AML-193 (cell line): ENCODE data around the gene BCAS3.

ENCODE experiments used
- DNase-seq, 2 experiments: peaks; one replicate each; lab custom pipeline; 2025; lab: John Stamatoyannopoulos, UW

BCAS3 gene

DNA sequence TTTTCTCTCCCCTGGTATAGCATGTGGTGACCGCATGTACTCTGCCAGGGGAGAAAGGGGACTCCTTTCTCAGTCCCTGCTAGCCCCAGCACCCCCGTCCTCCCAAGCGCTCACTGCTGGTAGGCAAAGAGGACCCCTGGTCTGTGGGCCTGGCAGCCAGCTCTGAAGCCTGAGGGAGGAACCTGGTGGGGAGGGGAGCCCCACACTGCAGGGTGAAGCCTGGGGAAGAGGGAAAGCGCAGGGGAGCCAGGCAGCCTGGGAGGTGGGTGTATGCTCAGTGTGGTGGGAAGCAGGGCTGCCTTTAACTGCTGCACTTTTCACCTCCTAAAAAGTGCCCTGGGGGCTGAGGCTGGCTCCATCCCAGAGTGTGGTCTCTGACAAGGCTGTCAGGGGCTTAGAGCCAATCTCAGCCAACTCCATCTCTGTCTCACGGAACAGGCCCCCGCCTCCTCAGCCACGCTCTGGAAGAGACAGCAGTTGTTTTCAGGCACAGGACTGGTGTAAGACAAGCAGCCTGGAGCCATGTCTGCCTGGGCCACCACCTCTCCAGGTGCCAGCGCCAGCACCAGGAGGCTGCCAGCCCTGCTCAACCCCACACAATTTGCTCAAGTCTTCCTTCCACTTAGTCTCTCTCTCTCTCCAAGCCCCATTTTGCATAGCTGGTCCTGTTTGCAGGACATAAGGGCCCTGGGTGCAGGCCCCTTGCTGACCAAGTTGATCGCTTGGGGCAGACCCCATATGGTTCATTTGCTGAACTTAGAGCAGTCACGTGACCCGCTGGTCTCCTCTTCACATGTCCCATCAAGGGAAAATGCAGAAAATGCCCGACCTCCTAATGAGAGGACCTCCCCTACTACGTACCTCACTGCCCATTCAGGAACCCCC, 707.3 kb downstream of the BCAS3 start:
- DNase-seq: no peak

DNA sequence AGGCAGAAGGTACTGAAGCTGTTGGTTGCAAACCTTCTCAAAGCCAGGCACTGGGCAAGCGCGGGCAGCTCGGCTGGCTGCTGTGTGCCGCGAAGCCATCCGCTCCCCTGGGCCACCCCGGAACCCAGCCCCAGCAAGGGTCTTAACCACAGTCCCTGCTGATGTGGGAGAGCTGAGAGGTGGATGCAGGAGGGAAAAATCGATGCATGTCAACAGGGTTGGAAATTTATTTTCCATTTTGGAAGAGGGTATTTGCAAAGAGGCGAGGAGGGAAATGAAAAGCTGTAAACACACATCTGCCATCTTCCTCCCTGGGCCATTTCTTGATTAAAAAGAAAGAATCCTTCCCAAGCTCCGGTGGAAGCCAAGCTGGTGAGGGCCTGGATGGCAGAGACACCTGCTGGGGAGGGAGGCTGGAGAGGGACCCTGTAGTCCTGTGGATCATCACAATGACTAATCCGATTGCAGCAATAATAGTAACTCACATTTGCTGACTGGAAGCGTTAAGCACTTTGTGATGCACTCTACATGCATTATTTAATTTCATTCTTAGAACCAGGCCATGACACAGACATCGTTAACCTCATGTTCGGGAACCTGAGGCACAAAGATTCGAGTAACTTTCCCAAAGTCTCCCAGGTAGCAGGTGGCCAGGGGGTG, 708.1 kb downstream of the BCAS3 start:
- DNase-seq: no peak

DNA sequence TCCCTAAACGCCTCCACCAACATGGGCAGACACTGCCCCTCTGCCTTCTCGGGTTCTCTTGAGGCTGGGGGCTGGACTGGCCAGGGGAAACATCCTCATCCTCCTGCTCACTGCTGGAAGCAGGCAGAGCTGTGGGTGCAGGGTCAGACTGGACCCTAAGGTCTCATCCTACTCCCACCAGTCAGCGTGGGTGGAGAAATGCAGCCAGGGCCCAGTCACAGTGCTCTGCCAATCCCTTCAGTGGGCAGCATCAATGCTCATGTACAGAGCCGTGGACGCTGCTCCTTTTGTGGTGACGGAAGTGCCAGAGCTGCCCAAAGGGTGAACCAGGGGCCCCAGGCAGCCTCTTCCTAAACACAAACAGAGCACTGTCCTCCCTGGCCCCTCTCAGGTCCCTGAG, 708.6 kb downstream of the BCAS3 start:
- no peak for DNase-seq

GRCh38 chr17:61387011-61387410, 709.4 kb downstream of the BCAS3 start:
- DNase-seq: no peak

DNA sequence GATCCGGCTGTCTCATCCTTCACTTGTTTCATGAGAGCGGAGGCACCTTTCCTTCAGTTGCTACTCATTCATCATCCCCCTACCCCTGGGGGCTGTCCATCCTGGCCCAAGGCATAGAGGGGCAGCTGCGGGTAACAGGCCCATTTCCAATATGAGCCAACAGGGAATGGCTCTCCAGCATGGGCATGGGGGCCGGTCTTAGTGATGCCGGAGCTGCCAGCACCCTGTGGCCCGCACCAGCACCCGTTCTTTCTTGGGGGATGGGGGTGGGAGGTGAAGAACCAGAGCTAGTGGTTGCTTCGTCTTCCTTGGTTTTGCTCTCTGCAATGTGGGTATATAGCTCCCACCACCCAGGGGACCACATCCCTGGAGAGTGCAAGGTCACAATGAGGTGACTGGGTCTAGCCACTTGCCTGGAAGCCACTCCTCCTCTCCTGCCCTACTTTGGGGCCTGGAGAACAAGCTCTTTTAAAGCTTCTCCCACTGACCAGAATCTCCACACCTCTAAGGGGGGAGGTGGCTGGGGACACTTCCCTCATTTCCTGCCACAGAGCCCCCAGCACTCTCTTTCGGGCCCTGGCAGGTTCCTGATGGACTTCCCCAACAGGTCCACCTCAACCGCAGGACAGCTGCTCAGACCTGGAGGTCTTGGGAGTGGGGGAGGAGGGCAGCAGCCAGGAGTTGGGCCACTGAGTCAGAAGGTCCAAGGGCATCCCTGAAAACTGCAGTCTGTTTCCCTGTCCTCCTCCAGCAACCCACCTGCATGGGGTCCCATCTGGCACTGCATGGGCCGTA, 710.1 kb downstream of the BCAS3 start:
- no peak for DNase-seq

GRCh38 chr17:61388561-61389356, 711.1 kb downstream of the BCAS3 start:
- no peak for DNase-seq

GRCh38 chr17:61389670-61390478, 712.2 kb downstream of the BCAS3 start:
- peak; percentile 32 to 40 for DNase-seq

- DNase-seq: no peak
These were observed 712.8 kb downstream of the BCAS3 start for GRCh38 chr17:61390479-61390791.

DNA sequence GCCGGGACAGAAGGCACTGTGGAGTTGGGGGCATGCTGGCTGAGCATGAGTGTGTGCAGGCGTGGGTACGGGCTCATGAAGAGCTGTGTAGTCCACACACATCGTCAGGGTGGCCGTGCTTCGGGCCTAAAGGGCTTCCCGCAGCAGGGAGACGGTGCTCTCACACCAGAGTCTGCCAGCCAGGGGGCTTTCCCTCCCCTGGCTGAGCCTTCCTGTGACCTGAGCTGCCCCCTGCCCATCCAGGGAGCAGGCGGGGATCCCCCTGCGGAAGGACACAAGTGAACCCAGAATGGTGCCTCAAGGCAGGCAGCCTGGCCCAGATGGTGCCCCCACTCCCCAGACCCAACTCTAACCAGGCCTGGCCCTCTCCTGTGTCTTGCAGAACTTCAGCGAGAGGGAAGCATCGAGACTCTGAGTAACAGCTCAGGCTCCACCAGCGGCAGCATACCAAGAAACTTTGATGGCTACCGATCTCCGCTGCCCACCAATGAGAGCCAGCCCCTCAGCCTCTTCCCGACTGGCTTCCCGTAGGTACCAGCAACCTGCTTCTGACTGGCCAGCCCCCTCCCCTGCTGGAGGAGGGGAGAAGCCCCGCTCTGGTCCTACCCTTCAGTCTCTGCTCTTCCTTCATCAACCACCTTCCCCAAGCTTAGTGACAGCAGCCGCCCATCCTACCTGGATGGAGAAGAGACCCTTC, 714.1 kb downstream of the BCAS3 start:
- DNase-seq: no peak

GRCh38 chr17:61392679-61393078, 715.0 kb downstream of the BCAS3 start:
- no peak for DNase-seq

- no peak for DNase-seq
These were observed 715.9 kb downstream of the BCAS3 start for GRCh38 chr17:61393550-61393903.

DNA sequence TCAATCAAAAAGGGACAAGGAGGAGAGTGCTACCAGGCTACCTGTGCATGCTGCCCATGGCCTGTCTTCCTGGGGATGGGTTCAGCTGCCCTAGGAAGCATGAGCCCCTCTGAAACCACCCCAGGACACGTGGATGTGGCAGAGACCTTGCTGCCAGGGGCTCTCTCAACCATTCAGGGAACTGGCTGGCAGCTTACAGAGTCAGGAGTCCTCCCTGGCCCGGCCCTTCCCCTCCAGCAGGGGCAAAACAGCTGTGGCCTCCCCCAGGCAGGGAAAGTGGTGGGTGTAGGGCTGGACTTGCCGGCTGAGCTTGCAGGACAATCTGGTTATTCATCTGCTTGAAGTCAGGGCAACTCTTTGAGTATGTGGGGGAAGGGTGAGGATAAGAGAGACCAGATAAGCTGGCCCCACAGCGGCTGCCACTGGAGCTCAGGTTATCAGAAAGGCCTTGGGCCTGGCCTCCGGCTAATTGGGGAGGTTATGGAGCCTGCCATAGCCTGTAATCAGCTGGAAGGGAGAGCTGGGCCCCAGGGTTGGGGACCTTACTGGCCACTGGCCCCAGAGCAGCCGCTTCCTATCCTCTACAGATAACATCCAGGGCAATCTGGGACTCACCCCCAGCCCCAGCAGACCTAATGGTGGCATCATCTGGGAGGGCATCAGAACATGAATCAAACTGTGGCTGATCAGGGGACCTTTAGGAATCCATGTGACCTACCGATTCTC, 716.4 kb downstream of the BCAS3 start:
- DNase-seq: no peak

- DNase-seq: no peak
These were observed 717.2 kb downstream of the BCAS3 start for GRCh38 chr17:61394630-61395408.

GRCh38 chr17:61395409-61395982, 717.8 kb downstream of the BCAS3 start:
- no peak for DNase-seq

- DNase-seq: no peak
These were observed 718.4 kb downstream of the BCAS3 start for GRCh38 chr17:61395983-61396585.

GRCh38 chr17:61396586-61397085, 719.0 kb downstream of the BCAS3 start:
- DNase-seq: no peak

DNA sequence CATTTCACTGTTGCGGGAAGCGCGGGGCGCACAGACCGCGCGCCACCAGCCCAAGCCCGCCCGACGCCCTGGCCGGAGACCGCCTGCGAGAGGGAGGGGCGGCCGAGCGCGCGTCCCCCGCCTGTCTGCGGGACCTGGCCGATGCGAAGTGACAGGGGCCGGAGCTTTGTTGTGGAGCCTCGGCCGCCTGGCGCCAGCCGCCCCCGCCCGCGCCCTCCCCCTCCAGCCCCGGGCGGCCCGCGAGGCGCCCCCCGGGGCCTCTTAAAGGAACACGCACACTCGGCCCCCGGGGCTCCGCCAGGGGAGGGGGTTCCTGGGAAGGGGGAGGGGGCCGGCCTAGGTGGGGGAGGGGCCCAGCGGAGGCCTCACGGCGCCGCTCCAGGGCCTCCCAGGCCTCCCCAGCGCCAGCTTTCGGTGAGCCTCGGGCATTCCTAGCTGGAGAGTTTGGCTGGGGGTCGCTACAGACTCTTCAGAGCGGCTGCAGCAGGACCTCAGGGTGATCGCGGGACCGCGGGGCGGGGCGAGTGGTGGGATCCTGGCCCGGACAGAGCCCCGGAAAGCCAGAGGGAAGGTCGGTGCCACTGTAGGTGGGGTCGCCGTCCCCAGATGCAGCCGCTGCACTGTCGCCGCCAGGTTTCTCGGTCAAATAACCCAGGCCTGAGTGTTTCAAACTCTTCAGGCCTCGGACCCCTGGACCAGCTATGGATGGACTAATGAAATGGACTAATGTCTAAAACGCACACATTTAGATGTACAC, 719.6 kb downstream of the BCAS3 start:
- no peak for DNase-seq
